ENCODE results near the gene EXOC7. TPM values are rescaled to one million over a fixed set of nuclear protein-coding genes. Genes with fewer than 3 reads are reported as not detected.

The EXOC7 gene
- total RNA-seq, 4 donors from 2014 or later: 113 to 160 (median 134) TPM

DNA sequence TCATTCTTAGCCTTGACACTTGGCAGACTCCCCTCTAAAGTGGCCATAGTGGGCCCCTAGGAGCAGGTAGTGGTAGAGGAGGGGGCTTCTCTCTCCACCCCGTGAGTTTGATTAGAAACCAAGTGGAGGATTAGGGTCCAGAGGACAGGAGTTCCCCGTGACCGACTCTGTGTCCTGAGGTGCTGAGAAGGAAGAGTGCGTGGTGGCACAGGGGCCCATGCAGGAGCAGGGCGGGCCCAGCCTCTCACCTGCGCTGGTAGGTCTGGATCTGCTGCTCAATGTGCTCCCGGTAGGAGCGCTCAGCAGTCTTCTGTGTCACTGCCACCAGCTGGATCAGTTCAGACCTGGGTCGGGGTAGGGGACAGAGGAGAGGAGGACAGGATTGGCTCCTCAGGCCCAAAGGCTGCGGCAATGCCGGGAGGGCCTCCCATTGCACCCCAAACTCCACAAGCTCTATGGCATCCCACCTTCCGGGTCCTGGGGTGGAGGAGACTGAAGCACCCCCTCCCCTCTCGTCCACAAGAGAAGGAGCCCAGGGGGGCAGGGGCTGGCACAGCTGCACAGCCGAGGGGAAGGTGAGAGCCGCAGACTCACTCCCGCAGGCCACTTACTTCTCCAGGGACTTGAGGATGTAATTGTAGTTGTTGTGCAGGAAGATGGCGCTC is 18.4 kb downstream of the EXOC7 start:
- DNase-seq: no peak
- no peaks in the 10 kb centered on the region for H3K27me3 ChIP-seq
- no peak overlapping the region for H3K27ac ChIP-seq
- H3K36me3 ChIP-seq: peaks cover 0 to 79% (median 0%) of the 10 kb centered on the region in 3 donors
- no peaks in the 10 kb centered on the region for H3K9me3 ChIP-seq
- H3K4me3 ChIP-seq: no peak overlapping the region
- H3K4me1 ChIP-seq: peaks cover 0 to 2% (median 0%) of the 10 kb centered on the region in 4 donors
- TF ChIP-seq, protein P1, sequence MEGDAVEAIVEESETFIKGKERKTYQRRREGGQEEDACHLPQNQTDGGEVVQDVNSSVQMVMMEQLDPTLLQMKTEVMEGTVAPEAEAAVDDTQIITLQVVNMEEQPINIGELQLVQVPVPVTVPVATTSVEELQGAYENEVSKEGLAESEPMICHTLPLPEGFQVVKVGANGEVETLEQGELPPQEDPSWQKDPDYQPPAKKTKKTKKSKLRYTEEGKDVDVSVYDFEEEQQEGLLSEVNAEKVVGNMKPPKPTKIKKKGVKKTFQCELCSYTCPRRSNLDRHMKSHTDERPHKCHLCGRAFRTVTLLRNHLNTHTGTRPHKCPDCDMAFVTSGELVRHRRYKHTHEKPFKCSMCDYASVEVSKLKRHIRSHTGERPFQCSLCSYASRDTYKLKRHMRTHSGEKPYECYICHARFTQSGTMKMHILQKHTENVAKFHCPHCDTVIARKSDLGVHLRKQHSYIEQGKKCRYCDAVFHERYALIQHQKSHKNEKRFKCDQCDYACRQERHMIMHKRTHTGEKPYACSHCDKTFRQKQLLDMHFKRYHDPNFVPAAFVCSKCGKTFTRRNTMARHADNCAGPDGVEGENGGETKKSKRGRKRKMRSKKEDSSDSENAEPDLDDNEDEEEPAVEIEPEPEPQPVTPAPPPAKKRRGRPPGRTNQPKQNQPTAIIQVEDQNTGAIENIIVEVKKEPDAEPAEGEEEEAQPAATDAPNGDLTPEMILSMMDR (IDR thresholded peaks at IDR 0.05): no peak
- no peak for TF ChIP-seq POLR2A (IDR thresholded peaks at IDR 0.05)

DNA sequence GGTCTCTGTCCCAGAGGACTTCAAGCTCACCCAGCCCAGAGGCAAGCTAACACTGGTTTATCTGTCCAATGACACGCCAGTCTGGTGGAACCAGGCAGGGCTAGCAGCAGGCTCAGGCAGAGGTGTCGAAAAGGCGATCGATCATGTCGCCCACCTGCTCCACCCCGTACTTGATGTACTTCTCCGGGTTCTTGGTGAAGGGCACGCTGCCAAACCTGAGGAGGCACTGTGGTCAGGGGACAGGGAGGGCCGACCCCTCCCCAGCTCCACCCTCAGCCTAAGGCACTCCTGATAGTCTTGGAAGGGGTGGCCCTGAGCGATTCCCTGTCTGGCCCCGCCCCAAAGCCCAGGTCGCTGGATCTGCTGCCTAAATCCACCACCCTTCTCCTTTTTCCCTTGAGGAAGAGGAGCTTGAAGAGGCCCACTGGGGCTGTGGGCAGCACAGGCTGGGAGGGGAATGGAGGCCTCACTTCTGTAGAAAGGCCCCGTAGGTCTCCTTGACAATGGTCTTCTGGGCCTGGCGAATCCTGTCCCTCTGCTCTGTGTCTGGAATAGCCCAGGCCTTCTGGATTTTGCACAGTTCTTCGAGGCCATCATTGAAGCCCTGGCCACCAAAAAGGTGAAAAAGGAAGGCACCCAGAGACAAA is 19.9 kb downstream of the EXOC7 start:
- no peak for TF ChIP-seq POLR2A (IDR thresholded peaks at IDR 0.05)
- TF ChIP-seq, protein P1 (IDR thresholded peaks at IDR 0.05): no peak
- DNase-seq: peak in 1 of 3 donors; percentile 46

DNA sequence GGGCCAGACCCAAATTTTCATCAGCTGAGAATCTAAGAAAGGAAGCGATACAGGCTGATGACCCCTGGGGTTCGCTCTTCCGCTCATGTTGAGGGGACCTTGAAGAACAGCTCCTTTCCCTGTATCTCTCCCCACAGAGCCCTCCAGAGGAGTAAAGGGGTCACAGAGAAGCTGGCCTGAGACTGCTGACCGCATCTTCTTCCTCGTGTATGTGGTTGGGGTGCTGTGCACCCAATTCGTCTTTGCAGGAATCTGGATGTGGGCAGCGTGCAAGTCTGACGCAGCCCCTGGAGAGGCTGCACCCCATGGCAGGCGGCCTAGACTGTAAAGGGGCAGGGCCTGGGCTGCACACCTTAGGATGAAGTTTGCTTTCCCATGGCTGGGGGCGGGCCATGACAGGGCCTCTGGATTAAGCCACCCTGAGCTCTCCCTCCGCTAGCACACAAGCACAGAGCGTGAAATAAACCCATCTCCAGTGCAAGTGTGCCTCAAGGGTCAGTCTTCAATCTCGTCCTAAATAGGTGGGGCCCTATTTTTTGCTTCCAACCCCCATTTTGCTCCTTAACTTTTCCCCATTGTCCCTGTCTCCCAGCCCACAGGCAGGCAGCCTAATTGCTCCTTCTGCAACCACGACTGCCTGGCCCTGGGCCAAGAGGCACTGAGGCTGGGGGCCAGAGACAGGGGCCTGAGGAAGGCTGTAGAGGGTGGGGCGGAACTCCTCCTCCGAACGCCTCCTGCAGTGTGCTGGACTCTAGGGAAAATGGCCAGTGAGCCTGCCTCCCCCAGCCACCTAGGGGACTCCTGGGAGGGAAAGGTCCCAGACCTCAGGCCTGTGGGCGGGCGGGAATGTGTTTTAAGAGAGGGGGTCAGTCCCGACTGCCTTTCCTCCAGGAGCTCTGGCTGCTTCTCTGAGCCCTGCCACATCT is 21.0 kb downstream of the EXOC7 start:
- H3K4me1 ChIP-seq: peaks cover 0 to 11% (median 0%) of the 10 kb centered on the region in 4 donors
- TF ChIP-seq POLR2A (IDR thresholded peaks at IDR 0.05): no peak
- TF ChIP-seq, protein P1 (IDR thresholded peaks at IDR 0.05): no peak
- H3K4me3 ChIP-seq: no peak overlapping the region
- peaks cover 0 to 52% (median 0%) of the 10 kb centered on the region in 3 donors for H3K36me3 ChIP-seq
- DNase-seq: no peak
- peaks cover 0 to 11% of the 10 kb centered on the region in 2 donors for H3K27me3 ChIP-seq
- no peak overlapping the region for H3K27ac ChIP-seq
- no peaks in the 10 kb centered on the region for H3K9me3 ChIP-seq

More for the DNA sequence above, 19.9 kb downstream of the EXOC7 start:
- Histone ChIP-seq H3K27me3 (peaks cover 0 to 6% of the 10 kb centered on the region in 2 donors), H3K36me3 (peaks cover 0 to 63% (median 0%) of the 10 kb centered on the region in 3 donors), H3K27ac (no peak overlapping the region), H3K4me3 (no peak overlapping the region), H3K9me3 (no peaks in the 10 kb centered on the region), H3K4me1 (peaks cover 0 to 11% (median 0%) of the 10 kb centered on the region in 4 donors)

DNA sequence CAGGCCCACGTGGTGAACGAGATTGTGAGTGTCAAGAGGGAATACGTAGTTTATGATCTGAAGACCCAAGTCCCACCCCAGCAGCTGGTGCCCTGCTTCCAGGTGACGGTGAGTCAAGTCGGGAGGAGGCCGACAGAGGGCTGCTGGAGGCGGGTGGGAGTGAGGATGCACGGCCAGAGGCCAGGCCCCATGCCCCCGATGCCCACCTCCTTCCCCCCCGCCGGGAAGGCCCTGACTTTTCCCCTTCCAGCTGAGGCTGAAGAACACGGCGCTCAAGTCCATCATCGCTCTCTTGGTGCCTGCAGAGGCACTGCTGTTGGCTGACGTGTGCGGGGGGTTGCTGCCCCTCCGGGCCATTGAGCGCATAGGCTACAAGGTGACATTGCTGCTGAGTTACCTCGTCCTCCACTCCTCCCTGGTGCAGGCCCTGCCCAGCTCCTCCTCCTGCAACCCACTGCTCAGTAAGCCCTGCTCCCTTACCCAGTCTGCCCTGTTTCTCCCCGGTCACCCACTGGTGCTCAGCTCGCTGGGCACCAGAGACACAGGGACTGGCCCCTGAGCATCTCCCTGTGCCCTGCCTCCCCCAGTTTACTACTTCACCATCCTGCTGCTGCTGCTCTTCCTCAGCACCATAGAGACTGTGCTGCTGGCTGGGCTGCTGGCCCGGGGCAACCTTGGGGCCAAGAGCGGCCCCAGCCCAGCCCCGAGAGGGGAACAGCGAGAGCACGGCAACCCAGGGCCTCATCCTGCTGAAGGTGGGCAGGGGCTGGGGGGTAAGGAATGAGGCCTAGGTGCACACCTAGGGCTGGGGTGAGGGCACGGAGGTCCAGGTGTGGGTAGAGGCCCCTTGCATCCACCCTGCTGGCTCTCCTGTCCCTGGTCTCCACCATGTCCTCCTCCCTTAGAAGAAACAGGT is 22.0 kb downstream of the EXOC7 start:
- DNase-seq: no peak
- Histone ChIP-seq H3K27ac (no peak overlapping the region), H3K4me3 (no peak overlapping the region), H3K9me3 (no peaks in the 10 kb centered on the region), H3K27me3 (peaks cover 0 to 20% of the 10 kb centered on the region in 2 donors), H3K4me1 (peaks cover 0 to 18% (median 4%) of the 10 kb centered on the region in 4 donors), H3K36me3 (peaks cover 0 to 43% (median 0%) of the 10 kb centered on the region in 3 donors)
- TF ChIP-seq POLR2A (IDR thresholded peaks at IDR 0.05): no peak
- TF ChIP-seq, protein P1 (IDR thresholded peaks at IDR 0.05): no peak
